Neural crest cell (in vitro differentiated cells): ENCODE data around the gene REXO5. TPM values are rescaled to one million over a fixed set of nuclear protein-coding genes. Genes with fewer than 3 reads are reported as not detected.
"Not testable (repeated sequence)": the region's sequence is repeated elsewhere in the genome, so short reads cannot be mapped to it uniquely, and the experiment has no call there.

Experiments used
- DNase-seq: peaks from one replicate; pipeline ENCODE4 v3.0.0; 2021; ENCODE audit warnings: low read depth, mixed read lengths, low spot score
- H3K27ac Mint-ChIP-seq: one replicate; pipeline ENCODE4 v1.8.0; 2021; ENCODE audit warnings: mild to moderate bottlenecking, mixed read lengths; ENCODE audit not compliant: unreplicated experiment
- H3K27me3 Mint-ChIP-seq: 2 replicates; pipeline ENCODE4 v1.8.0; 2021; ENCODE audit warnings: low read depth, mild to moderate bottlenecking, mixed read lengths
- H3K36me3 Mint-ChIP-seq: 2 replicates; pipeline ENCODE4 v1.8.0; 2021; ENCODE audit warnings: low read depth, mild to moderate bottlenecking, mixed read lengths
- H3K4me1 Mint-ChIP-seq: 2 replicates; pipeline ENCODE4 v1.8.0; 2021; ENCODE audit warnings: mixed read lengths
- H3K4me3 Mint-ChIP-seq: one replicate; pipeline ENCODE4 v1.8.0; 2021; ENCODE audit warnings: mild to moderate bottlenecking, mixed read lengths
- H3K9me3 Mint-ChIP-seq: 2 replicates; pipeline ENCODE4 v1.8.0; 2021; ENCODE audit warnings: mixed read lengths
- total RNA-seq: library from RNA; stranded (reverse); gene quantifications from 2 replicates; pipeline ENCODE4 v1.2.1, GENCODE V29; 2021
- TF ChIP-seq, protein P1 (sequence below): fragments of 200-600 bp; sonication (generic); conservative IDR thresholded peaks from 2 replicates; pipeline ENCODE4 v1.5.0; 2021; ENCODE audit warnings: antibody characterized with exemption, mild to moderate bottlenecking

REXO5 gene
- total RNA-seq, 1 donor from 2014 or later = 10.1 TPM

DNA sequence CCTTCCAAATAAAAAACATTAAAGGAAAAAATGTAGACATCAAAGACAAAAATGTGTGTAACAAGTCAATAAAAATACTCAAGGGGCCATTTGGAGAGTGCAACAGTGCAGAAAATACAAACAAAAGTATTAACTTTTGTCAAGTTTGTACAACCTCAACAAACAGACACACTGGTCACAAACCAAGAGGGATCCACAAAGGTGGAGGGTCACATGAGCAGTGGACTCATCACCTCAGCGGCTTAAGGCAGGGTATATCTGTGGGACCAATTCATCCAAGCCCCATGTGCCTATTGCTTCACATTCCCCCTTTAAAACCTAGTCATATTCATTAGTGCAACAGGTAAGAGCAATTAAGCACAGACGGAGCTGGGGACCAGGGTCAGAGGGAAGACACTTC is 48.6 kb downstream of the REXO5 start:
- Mint-ChIP-seq H3K36me3 (peaks cover 12% of the 10 kb centered on the region), H3K4me3 (no peak overlapping the region), H3K27ac (no peak overlapping the region), H3K9me3 (no peaks in the 10 kb centered on the region), H3K27me3 (no peaks in the 10 kb centered on the region), H3K4me1 (no peaks in the 10 kb centered on the region)
- TF ChIP-seq, protein P1, sequence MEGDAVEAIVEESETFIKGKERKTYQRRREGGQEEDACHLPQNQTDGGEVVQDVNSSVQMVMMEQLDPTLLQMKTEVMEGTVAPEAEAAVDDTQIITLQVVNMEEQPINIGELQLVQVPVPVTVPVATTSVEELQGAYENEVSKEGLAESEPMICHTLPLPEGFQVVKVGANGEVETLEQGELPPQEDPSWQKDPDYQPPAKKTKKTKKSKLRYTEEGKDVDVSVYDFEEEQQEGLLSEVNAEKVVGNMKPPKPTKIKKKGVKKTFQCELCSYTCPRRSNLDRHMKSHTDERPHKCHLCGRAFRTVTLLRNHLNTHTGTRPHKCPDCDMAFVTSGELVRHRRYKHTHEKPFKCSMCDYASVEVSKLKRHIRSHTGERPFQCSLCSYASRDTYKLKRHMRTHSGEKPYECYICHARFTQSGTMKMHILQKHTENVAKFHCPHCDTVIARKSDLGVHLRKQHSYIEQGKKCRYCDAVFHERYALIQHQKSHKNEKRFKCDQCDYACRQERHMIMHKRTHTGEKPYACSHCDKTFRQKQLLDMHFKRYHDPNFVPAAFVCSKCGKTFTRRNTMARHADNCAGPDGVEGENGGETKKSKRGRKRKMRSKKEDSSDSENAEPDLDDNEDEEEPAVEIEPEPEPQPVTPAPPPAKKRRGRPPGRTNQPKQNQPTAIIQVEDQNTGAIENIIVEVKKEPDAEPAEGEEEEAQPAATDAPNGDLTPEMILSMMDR = no peak
- no peak for DNase-seq

DNA sequence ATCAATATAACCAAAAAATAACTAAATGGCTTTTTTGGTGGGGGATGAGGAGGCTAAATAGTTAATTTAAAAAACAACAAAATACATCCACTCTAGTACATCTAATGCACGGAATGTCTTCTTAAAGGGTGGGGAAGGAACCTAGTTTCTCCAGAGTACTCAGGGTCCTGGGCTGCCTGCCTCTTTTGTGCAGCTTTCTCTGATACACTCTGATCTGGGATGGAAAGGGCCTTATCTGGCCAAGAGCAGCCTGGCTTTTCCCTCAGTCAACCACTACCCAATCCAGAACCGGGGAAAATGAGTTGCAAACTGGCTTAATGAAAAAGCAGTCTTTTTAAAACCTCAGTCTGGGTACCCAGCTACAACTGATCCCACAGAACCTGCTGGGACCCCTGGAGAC is 51.0 kb downstream of the REXO5 start:
- no peaks in the 10 kb centered on the region for H3K9me3 Mint-ChIP-seq
- TF ChIP-seq, protein P1 = no peak
- no peaks in the 10 kb centered on the region for H3K4me1 Mint-ChIP-seq
- no peak overlapping the region for H3K4me3 Mint-ChIP-seq
- H3K27me3 Mint-ChIP-seq = no peaks in the 10 kb centered on the region
- no peak overlapping the region for H3K27ac Mint-ChIP-seq
- DNase-seq = no peak
- peaks cover 13% of the 10 kb centered on the region for H3K36me3 Mint-ChIP-seq

DNA sequence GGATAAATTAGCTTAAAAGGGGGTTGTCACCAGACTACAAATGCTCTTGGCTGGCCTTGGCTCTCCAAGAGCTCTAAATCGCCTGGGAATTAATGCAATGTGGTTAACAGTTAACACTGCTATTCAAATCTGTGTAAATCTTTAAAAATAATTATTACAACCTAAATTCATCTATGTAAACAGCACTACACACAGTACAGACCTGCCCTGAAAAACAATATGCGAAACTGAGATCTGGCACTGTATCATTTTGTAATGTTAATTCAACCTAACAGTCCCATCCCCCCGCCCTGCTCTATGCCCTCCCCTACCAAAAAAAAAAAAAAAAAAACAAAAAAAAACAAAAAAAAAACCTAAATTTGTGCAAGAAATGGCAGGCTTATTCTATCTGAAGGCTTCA is 52.9 kb downstream of the REXO5 start:
- H3K4me3 Mint-ChIP-seq = no peak overlapping the region
- peaks cover 3% of the 10 kb centered on the region for H3K9me3 Mint-ChIP-seq

DNA sequence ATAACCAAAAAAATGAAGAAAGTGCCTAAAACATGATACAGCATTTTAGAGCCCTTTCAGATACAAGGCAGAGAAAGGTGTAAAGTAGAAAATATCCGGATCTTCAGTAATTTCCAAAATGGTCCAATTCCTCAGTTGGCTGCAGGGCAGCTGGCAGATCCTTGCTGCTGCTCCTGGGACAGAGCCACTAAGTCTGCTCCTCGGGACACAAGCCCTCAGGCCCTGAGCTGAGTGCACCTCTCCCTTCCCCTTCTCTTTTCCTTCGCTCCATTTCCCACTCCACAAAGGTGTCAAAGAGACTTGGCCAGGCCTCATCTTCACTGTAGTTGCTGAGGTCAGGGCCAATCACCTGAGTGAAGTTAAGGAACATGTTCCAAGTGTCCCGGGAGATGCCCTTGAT is 53.4 kb downstream of the REXO5 start:
- no peak overlapping the region for H3K27ac Mint-ChIP-seq
- TF ChIP-seq, protein P1 = no peak

More for the DNA sequence above, 52.9 kb downstream of the REXO5 start:
- no peaks in the 10 kb centered on the region for H3K4me1 Mint-ChIP-seq
- TF ChIP-seq, protein P1 = no peak
- no peaks in the 10 kb centered on the region for H3K27me3 Mint-ChIP-seq
- peaks cover 16% of the 10 kb centered on the region for H3K36me3 Mint-ChIP-seq
- DNase-seq = no peak
- peak overlapping the region; percentile 28 for H3K27ac Mint-ChIP-seq

DNA sequence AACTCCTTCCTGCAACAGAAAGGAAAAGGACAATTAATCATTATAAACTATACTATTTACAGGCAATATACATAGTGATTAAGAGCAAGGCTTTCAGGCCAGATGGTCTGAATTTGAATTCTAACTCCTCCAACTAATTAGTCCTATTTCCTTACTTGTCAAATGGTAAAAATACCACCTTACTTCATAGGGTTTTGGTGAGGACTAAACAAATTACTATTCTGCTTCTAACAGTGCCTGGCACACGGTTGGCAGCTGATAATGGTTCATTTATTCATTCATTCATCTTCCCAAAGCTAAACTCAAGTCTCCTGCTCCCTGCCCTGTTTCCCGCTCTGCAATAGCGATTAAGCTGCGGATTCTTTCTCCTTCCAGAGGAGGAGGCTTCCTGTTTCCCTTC is 54.0 kb downstream of the REXO5 start:
- Mint-ChIP-seq H3K36me3 (peaks cover 12% of the 10 kb centered on the region), H3K27me3 (no peaks in the 10 kb centered on the region), H3K27ac (no peak overlapping the region), H3K4me3 (no peak overlapping the region), H3K4me1 (no peaks in the 10 kb centered on the region), H3K9me3 (peaks cover 3% of the 10 kb centered on the region)
- TF ChIP-seq, protein P1 = no peak
- no peak for DNase-seq

More for the DNA sequence above, 53.4 kb downstream of the REXO5 start:
- DNase-seq = no peak
- H3K36me3 Mint-ChIP-seq = peaks cover 16% of the 10 kb centered on the region
- no peaks in the 10 kb centered on the region for H3K4me1 Mint-ChIP-seq
- H3K27me3 Mint-ChIP-seq = no peaks in the 10 kb centered on the region
- H3K4me3 Mint-ChIP-seq = no peak overlapping the region
- peaks cover 3% of the 10 kb centered on the region for H3K9me3 Mint-ChIP-seq

DNA sequence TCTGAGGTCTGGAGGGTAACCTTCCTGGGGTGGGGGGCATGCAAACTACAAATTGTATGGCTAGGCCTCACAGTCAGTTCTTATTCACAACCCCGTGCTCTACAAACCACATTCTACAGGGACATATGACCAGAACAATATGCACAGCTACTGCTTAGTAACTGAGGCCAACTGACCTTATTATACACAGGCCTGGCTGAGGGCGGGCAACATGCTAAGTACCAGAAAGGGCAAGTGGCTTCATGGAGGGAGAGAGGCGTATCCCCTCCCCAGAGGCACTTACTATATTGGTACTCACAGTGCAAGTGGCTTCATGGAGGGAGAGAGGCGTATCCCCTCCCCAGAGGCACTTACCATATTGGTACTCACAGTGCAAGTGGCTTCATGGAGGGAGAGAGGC is 54.7 kb downstream of the REXO5 start:
- not testable (repeated sequence) for H3K4me3 Mint-ChIP-seq, H3K4me1 Mint-ChIP-seq, H3K9me3 Mint-ChIP-seq, DNase-seq, H3K27ac Mint-ChIP-seq, H3K27me3 Mint-ChIP-seq
- peaks cover 12% of the 10 kb centered on the region for H3K36me3 Mint-ChIP-seq
